Neutrophil (primary cell): Measurements from ENCODE around the gene NR6A1.

Experiments used
- H3K27ac ChIP-seq: fragments of 200-600 bp; sonication (generic); 2 replicates; pipeline ENCODE4 v1.5.1; 2016; ENCODE audit warnings: mild to moderate bottlenecking, moderate library complexity
- H3K27me3 ChIP-seq: fragments of 200-600 bp; sonication (generic); 2 replicates; pipeline ENCODE4 v1.6.0; 2016; ENCODE audit warnings: mild to moderate bottlenecking
- H3K36me3 ChIP-seq: fragments of 200-600 bp; sonication (generic); 2 replicates; pipeline ENCODE4 v1.5.1; 2017
- H3K4me1 ChIP-seq, 2 experiments: fragments of 200-600 bp in 1 of 2; sonication (generic) in 1 of 2; 1 replicate in 1 of 2; 2 replicates in 1 of 2; pipeline versions ENCODE4 v1.5.1 to v1.6.1; 2013 to 2016; ENCODE audit warnings: low read depth in 1 of 2, low read length in 1 of 2, mild to moderate bottlenecking in 1 of 2, moderate library complexity in 1 of 2; ENCODE audit not compliant: control insufficient read depth in 1 of 2, insufficient read depth in 1 of 2
- H3K4me3 ChIP-seq, 2 experiments: fragments of 200-600 bp in 1 of 2; sonication (generic) in 1 of 2; 1 replicate in 1 of 2; 2 replicates in 1 of 2; pipeline ENCODE4 v1.5.1; 2013 to 2016; ENCODE audit warnings: low read depth in 1 of 2, low read length in 1 of 2, mild to moderate bottlenecking in 1 of 2, moderate library complexity in 1 of 2
- H3K9me3 ChIP-seq: fragments of 200-600 bp; sonication (generic); 2 replicates; pipeline ENCODE4 v1.5.1; 2016
- CTCF ChIP-seq: fragments of 200-600 bp; sonication (generic); IDR thresholded peaks from 2 replicates; pipeline ENCODE4 v1.5.1; 2016; ENCODE audit warnings: antibody characterized with exemption

NR6A1 gene

DNA sequence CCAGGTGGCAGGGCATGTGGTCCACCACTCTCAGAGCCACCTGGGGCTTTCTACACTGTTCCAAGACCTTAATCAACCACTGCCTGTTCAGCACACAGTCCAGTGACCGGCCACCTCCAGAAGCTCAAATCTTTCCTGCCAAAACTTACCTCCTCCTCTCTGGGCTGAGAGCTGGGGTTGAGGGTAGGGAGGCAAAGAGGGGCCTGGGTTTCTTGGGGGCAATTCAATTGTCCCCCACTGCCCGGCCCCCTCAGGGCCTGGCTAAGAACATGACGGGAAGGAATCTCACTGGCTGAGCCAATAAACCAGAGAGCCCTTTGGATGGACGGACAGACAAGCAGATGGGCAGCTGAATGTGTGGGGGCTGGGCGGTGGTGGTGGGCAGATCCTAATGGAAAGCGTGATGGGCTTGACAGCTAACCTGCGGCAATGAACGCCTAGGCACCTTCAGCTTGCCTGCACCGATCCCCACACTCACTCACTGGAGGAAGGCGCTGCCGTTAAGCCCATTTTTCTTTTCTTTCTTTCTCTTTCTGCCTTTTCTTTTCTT lies 269.3 kb downstream of the NR6A1 start:
- no peak overlapping the region for H3K27ac ChIP-seq
- no peak overlapping the region for H3K4me3 ChIP-seq
- H3K9me3 ChIP-seq: no peaks in the 10 kb centered on the region
- no peaks in the 10 kb centered on the region for H3K36me3 ChIP-seq
- no peak for TF ChIP-seq CTCF
- peaks cover 81% of the 10 kb centered on the region for H3K27me3 ChIP-seq
- peaks cover 0 to 7% of the 10 kb centered on the region in 2 experiments for H3K4me1 ChIP-seq

GRCh38 chr9:124500796-124501611 lies 270.1 kb downstream of the NR6A1 start:
- Histone ChIP-seq H3K27me3 (peaks cover 81% of the 10 kb centered on the region), H3K36me3 (no peaks in the 10 kb centered on the region), H3K9me3 (no peaks in the 10 kb centered on the region), H3K27ac (no peak overlapping the region), H3K4me1 (peaks cover 0 to 7% of the 10 kb centered on the region in 2 experiments), H3K4me3 (no peak overlapping the region)
- no peak for TF ChIP-seq CTCF

- no peak for TF ChIP-seq CTCF
- peaks cover 81% of the 10 kb centered on the region for H3K27me3 ChIP-seq
- H3K9me3 ChIP-seq: no peaks in the 10 kb centered on the region
Observed at GRCh38 chr9:124500028-124500795, 270.9 kb downstream of the NR6A1 start.

GRCh38 chr9:124499216-124499615 lies 271.9 kb downstream of the NR6A1 start:
- no peak overlapping the region for H3K27ac ChIP-seq
- no peaks in the 10 kb centered on the region for H3K9me3 ChIP-seq
- H3K36me3 ChIP-seq: no peaks in the 10 kb centered on the region
- H3K27me3 ChIP-seq: peaks cover 73% of the 10 kb centered on the region
- no peak for TF ChIP-seq CTCF
- H3K4me3 ChIP-seq: no peak overlapping the region
- H3K4me1 ChIP-seq: peaks cover 0 to 5% of the 10 kb centered on the region in 2 experiments

More at GRCh38 chr9:124500028-124500795, 270.9 kb downstream of the NR6A1 start:
- H3K36me3 ChIP-seq: no peaks in the 10 kb centered on the region
- no peak overlapping the region for H3K4me3 ChIP-seq
- H3K4me1 ChIP-seq: peaks cover 0 to 7% of the 10 kb centered on the region in 2 experiments
- no peak overlapping the region for H3K27ac ChIP-seq

DNA sequence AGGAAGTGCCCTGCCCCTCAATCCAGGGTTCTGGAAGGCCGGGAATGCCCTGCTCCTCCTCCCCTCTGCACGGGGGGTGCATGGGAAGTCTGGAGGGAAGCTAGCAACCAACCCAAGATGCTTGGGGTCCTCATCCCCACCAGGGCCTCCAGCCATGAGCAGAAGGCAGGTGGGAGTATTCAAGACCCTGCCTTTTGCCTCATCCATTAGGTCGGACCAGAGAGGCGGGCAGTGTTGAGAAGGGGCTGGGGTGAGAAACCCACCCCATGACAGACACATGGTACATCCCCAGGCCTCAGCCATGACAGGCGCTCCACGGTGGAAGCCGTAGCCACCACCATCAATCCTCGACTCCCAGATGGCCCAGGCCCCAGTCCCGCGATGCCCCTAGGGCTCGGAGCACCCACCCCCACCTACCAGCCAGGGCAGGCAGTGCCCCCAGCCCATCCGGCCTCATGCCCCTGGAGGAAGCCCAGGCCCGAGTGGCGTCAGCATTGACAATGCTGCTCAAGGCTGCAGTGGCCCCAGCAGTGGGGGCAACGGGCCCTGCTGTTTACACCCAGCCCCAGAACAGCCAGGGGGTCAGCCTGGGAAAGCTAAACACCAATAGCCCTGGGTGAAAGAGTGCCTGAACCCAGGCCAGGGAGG lies 272.5 kb downstream of the NR6A1 start:
- no peak for TF ChIP-seq CTCF
- no peaks in the 10 kb centered on the region for H3K9me3 ChIP-seq
- no peaks in the 10 kb centered on the region for H3K36me3 ChIP-seq
- no peak overlapping the region for H3K4me3 ChIP-seq
- H3K27me3 ChIP-seq: peaks cover 68% of the 10 kb centered on the region
- peaks cover 0 to 2% of the 10 kb centered on the region in 2 experiments for H3K4me1 ChIP-seq
- H3K27ac ChIP-seq: no peak overlapping the region
